A673 (cell line): Measurements from ENCODE around the gene STXBP2.

Experiments
- EZH2 ChIP-seq: fragments of 200-600 bp; sonication (generic); IDR thresholded peaks from 2 replicates; pipeline ENCODE4 v1.6.1; 2017; ENCODE audit warnings: borderline replicate concordance, low read depth, mild to moderate bottlenecking, mixed read lengths, antibody characterized with exemption, low read length; ENCODE audit not compliant: poor library complexity, severe bottlenecking
- TF ChIP-seq, protein P1 (sequence below): fragments of 300-800, 200-600 bp; sonication (generic); conservative IDR thresholded peaks from 2 replicates; pipeline ENCODE4 v1.5.1; 2017; ENCODE audit warnings: low read depth, mild to moderate bottlenecking, antibody characterized with exemption, low read length, moderate library complexity, mixed read lengths

DNA sequence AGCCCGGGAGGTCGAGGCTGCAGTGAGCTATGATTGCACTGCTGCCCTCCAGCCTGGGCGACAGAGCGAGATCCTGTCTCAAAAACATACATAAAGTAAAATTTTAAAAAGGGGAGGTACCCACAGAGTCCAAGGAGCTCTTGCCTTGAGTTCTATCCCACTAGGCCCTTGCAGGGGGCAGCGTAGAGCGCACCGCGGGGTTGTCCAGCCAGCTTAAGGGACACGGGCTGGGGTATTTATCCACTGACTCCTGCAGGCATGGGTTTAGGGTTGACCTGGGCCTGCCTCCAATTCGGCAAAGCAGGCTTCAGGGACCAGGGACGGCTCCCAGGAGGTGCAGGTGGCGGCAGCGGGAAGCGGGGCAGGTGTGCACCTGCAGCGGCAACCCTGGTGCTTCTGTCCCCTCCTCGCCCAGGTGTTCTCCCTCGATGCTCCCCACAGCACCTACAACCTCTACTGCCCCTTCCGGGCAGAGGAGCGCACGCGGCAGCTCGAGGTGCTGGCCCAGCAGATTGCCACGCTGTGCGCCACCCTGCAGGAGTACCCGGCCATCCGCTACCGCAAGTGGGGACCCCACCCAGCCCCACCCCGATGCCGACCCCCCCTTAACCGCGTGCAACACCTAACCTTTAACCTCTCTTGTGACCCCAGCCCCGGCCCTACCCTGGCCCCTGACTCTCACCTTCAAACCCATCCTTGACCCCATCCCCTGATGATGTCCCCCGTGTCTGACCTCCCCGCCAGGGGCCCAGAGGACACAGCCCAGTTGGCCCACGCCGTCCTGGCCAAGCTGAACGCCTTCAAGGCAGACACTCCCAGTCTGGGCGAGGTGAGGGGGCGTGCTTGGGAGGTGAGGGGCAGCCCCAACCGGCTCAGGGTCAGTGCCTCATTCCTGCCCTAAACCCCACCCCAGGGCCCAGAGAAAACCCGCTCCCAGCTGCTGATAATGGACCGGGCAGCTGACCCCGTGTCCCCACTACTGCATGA is 4.7 kb downstream of the STXBP2 start:
- TF ChIP-seq, protein P1, sequence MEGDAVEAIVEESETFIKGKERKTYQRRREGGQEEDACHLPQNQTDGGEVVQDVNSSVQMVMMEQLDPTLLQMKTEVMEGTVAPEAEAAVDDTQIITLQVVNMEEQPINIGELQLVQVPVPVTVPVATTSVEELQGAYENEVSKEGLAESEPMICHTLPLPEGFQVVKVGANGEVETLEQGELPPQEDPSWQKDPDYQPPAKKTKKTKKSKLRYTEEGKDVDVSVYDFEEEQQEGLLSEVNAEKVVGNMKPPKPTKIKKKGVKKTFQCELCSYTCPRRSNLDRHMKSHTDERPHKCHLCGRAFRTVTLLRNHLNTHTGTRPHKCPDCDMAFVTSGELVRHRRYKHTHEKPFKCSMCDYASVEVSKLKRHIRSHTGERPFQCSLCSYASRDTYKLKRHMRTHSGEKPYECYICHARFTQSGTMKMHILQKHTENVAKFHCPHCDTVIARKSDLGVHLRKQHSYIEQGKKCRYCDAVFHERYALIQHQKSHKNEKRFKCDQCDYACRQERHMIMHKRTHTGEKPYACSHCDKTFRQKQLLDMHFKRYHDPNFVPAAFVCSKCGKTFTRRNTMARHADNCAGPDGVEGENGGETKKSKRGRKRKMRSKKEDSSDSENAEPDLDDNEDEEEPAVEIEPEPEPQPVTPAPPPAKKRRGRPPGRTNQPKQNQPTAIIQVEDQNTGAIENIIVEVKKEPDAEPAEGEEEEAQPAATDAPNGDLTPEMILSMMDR = 0 out of 2 replicates have a peak, but pooled peaks have one; percentile 22
- TF ChIP-seq EZH2 = no peak
